SK-N-SH (cell line): Measurements from ENCODE around the gene ADAMTSL5. TPM values are rescaled to one million over a fixed set of nuclear protein-coding genes. Genes with fewer than 3 reads are reported as not detected.

Source experiments
- CTCF ChIA-PET: fragments of 300-600, 350-600 bp; formaldehyde crosslinking; extraction: SDS; loops from one replicate; lab custom pipeline; 2021; lab: Yijun Ruan, JAX
- POLR2A ChIA-PET: fragments of 350-600 bp; sonication (Branson Sonifier 250); formaldehyde crosslinking; extraction: SDS; loops from one replicate; lab custom pipeline; 2020; ENCODE audit warnings: antibody characterized with exemption, inconsistent platforms; lab: Yijun Ruan, JAX
- DNase-seq: peaks from one replicate; pipeline ENCODE4 v3.0.0; 2012
- H2AFZ ChIP-seq: fragments of 200-600 bp; sonication (generic); 2 replicates; pipeline ENCODE4 v1.8.1; 2016; ENCODE audit warnings: antibody characterized with exemption, mild to moderate bottlenecking, low read depth
- H3F3A ChIP-seq: fragments of 200-600 bp; sonication (generic); replicated peaks from 2 replicates; pipeline ENCODE3; 2016; ENCODE audit warnings: antibody characterized with exemption, mild to moderate bottlenecking; ENCODE audit not compliant: insufficient read depth
- H3K27ac ChIP-seq, 2 experiments: fragments of 200-500 bp in 1 of 2; fragments of 200-600 bp in 1 of 2; sonication (Bioruptor generic) in 1 of 2; sonication (generic), shearing (Covaris generic) in 1 of 2; 2 replicates each; pipeline versions ENCODE4 v1.5.1 to v1.6.1; 2014 to 2016; ENCODE audit warnings: low read depth in 2 of 2, inconsistent platforms in 1 of 2, low read length in 1 of 2, mild to moderate bottlenecking in 1 of 2, mixed read lengths in 1 of 2
- H3K27me3 ChIP-seq: fragments of 200-600 bp; sonication (generic), shearing (Covaris generic); 2 replicates; pipeline ENCODE4 v1.6.1; 2016; ENCODE audit warnings: mixed run types; ENCODE audit not compliant: insufficient read depth
- H3K36me3 ChIP-seq, 2 experiments: fragments of 200-500 bp in 1 of 2; fragments of 200-600 bp in 1 of 2; sonication (Bioruptor generic) in 1 of 2; sonication (generic) in 1 of 2; replicated peaks in 1 of 2; 2 replicates each; pipeline versions ENCODE3 to v1.5.1; 2014 to 2016; ENCODE audit warnings: low read length in 1 of 2, mild to moderate bottlenecking in 1 of 2; ENCODE audit not compliant: insufficient read depth in 2 of 2, control insufficient read depth in 1 of 2
- H3K4me1 ChIP-seq, 2 experiments: fragments of 200-500 bp in 1 of 2; fragments of 200-600 bp in 1 of 2; sonication (Bioruptor generic) in 1 of 2; sonication (generic), shearing (Covaris generic) in 1 of 2; 2 replicates each; pipeline versions ENCODE4 v1.5.1 to v1.6.1; 2014 to 2016; ENCODE audit warnings: low read depth in 1 of 2, low read length in 1 of 2, mixed run types in 1 of 2; ENCODE audit not compliant: insufficient read depth in 2 of 2, control insufficient read depth in 1 of 2
- H3K4me2 ChIP-seq: fragments of 200-600 bp; sonication (generic), shearing (Covaris generic); 2 replicates; pipeline ENCODE4 v1.6.1; 2017; ENCODE audit warnings: mixed run types
- H3K4me3 ChIP-seq, 2 experiments: fragments of 200-500 bp in 1 of 2; fragments of 200-600 bp in 1 of 2; sonication (Bioruptor generic) in 1 of 2; sonication (generic), shearing (Covaris generic) in 1 of 2; 2 replicates each; pipeline versions ENCODE4 v1.5.1 to v1.8.1; 2014 to 2016; ENCODE audit warnings: low read depth in 2 of 2, inconsistent platforms in 1 of 2, low read length in 1 of 2, mild to moderate bottlenecking in 1 of 2, mixed read lengths in 1 of 2, moderate library complexity in 1 of 2
- H3K79me2 ChIP-seq: fragments of 200-600 bp; sonication (generic); 2 replicates; pipeline ENCODE4 v1.8.1; 2017; ENCODE audit warnings: mild to moderate bottlenecking; ENCODE audit not compliant: insufficient read depth
- H3K9ac ChIP-seq: fragments of 200-600 bp; sonication (generic); 2 replicates; pipeline ENCODE4 v1.6.1; 2017; ENCODE audit warnings: mixed run types
- H3K9me2 ChIP-seq: fragments of 200-600 bp; sonication (generic); 2 replicates; pipeline ENCODE4 v1.6.1; 2017; ENCODE audit warnings: mixed run types
- H3K9me3 ChIP-seq: fragments of 200-600 bp; sonication (generic); 2 replicates; pipeline ENCODE4 v1.6.1; 2017; ENCODE audit warnings: mixed run types, mild to moderate bottlenecking, moderate library complexity
- H4K20me1 ChIP-seq: fragments of 200-600 bp; sonication (generic); 2 replicates; pipeline ENCODE4 v1.6.1; 2017; ENCODE audit warnings: mild to moderate bottlenecking, mixed run types; ENCODE audit not compliant: insufficient read depth
- EP300 ChIP-seq, 2 experiments: IDR thresholded peaks; 2 replicates each; pipeline versions ENCODE4 v1.4.0 to v1.6.1; 2012; ENCODE audit warnings: borderline replicate concordance in 1 of 2, low read depth in 1 of 2, low read length in 1 of 2
- FOSL2 ChIP-seq: IDR thresholded peaks from 2 replicates; pipeline ENCODE4 v1.4.0; 2012; ENCODE audit warnings: low read depth, mild to moderate bottlenecking, moderate library complexity, borderline replicate concordance
- GABPA ChIP-seq: IDR thresholded peaks from 2 replicates; pipeline ENCODE4 v1.4.0; 2012; ENCODE audit warnings: low read depth, mild to moderate bottlenecking
- MAX ChIP-seq: IDR thresholded peaks from 2 replicates; pipeline ENCODE4 v1.4.0; 2012; ENCODE audit warnings: low read depth
- POLR2AphosphoS5 ChIP-seq: IDR thresholded peaks from 2 replicates; pipeline ENCODE4 v1.6.1; 2012; ENCODE audit warnings: low read depth, low read length
- RAD21 ChIP-seq: IDR thresholded peaks from 2 replicates; pipeline ENCODE4 v1.6.1; 2012; ENCODE audit warnings: mild to moderate bottlenecking, low read length
- SIN3A ChIP-seq: IDR thresholded peaks from 2 replicates; pipeline ENCODE4 v1.6.1; 2012; ENCODE audit warnings: low read depth, mild to moderate bottlenecking, low read length, moderate library complexity, borderline replicate concordance
- SMC3 ChIP-seq: IDR thresholded peaks from 2 replicates; pipeline ENCODE4 v1.6.1; 2012; ENCODE audit warnings: low read depth, low read length, improper control_type of control experiment
- TAF1 ChIP-seq: IDR thresholded peaks from 2 replicates; pipeline ENCODE4 v1.6.1; 2012; ENCODE audit warnings: low read depth, mild to moderate bottlenecking, low read length, moderate library complexity, borderline replicate concordance
- TCF12 ChIP-seq: IDR thresholded peaks from 2 replicates; pipeline ENCODE4 v1.4.0; 2012
- TEAD4 ChIP-seq: IDR thresholded peaks from 2 replicates; pipeline ENCODE4 v1.4.0; 2012; ENCODE audit warnings: mild to moderate bottlenecking, borderline replicate concordance; ENCODE audit not compliant: insufficient read depth
- USF1 ChIP-seq: IDR thresholded peaks from 2 replicates; pipeline ENCODE4 v1.4.0; 2012; ENCODE audit warnings: low read depth, borderline replicate concordance
- USF2 ChIP-seq: fragments of 150-350 bp; IDR thresholded peaks from 2 replicates; pipeline ENCODE4 v1.6.1; 2017; ENCODE audit warnings: antibody characterized with exemption, low read length, low read depth, borderline replicate concordance
- YY1 ChIP-seq: IDR thresholded peaks from 2 replicates; pipeline ENCODE4 v1.4.0; 2012; ENCODE audit warnings: low read depth, mild to moderate bottlenecking
- ZBTB33 ChIP-seq: IDR thresholded peaks from 2 replicates; pipeline ENCODE4 v1.4.0; 2012; ENCODE audit warnings: low read depth, borderline replicate concordance
- WGBS: methylation state at CpG from one replicate; pipeline ENCODE4 v1.1.6; 2017; ENCODE audit warnings: low lambda C conversion rate; 5-methylcytosine and 5-hydroxymethylcytosine counted together
- polyA plus RNA-seq, 3 experiments: library from polyadenylated mRNA; depleted of rRNA; stranded (reverse); fragments of >200 nt; gene quantifications; 2 replicates each; pipeline ENCODE4 v1.2.3, GENCODE V29; 2012

Gene ADAMTSL5
- polyA plus RNA-seq, 1 of the 3 experiments (the other 2 are of a cell fraction) = 5.7 TPM

- no peaks in the 10 kb centered on the region for H3F3A ChIP-seq
- peaks cover 0 to 14% of the 10 kb centered on the region in 2 experiments; a peak in 1 of 4 replicates for H3K4me1 ChIP-seq
- CTCF ChIA-PET = no interaction called here
- no peak overlapping the region; a peak in 1 of 4 replicates for H3K27ac ChIP-seq
- peaks cover 0 to 28% of the 10 kb centered on the region in 2 experiments for H3K36me3 ChIP-seq
- H2AFZ ChIP-seq = no peak overlapping the region
- H3K9me3 ChIP-seq = no peaks in the 10 kb centered on the region
- H3K4me3 ChIP-seq = no peak overlapping the region
- H3K9ac ChIP-seq = no peak overlapping the region
- H3K27me3 ChIP-seq = no peaks in the 10 kb centered on the region
- H4K20me1 ChIP-seq = peaks cover 26% of the 10 kb centered on the region
- H3K9me2 ChIP-seq = no peaks in the 10 kb centered on the region
- POLR2A ChIA-PET = no interaction called here
- no peak overlapping the region for H3K4me2 ChIP-seq
- TF ChIP-seq SMC3 (no peak), MAX (no peak), POLR2AphosphoS5 (no peak), RAD21 (no peak), EP300 (IDR thresholded peaks at IDR 0.05; ENCODE audit: borderline replicate concordance in 1 of 2, low read depth in 1 of 2, low read length in 1 of 2) (no peak), TAF1 (no peak), GABPA (no peak), TEAD4 (no peak), TCF12 (no peak), FOSL2 (no peak), USF2 (no peak), YY1 (no peak), USF1 (no peak), SIN3A (no peak), ZBTB33 (no peak)
- DNase-seq = no peak
- 60% methylated on average over 1 of the region's 22 CpGs for WGBS
- H3K79me2 ChIP-seq = peaks cover 11% of the 10 kb centered on the region; the same call in 1 of the 2 replicates
These were observed 42.8 kb downstream of the ADAMTSL5 start for GRCh38 chr19:1470055-1470304.
